BLaER1 (cell line): Measurements from ENCODE around the gene SCMH1.
A peak's percentile ranks its signal among the peaks of the same experiment; 100 is the strongest.

Experiments
- H3K27ac ChIP-seq: shearing (Covaris generic); formaldehyde crosslinking; 2 replicates; pipeline ENCODE4 v1.8.1; 2022
- H3K27me3 ChIP-seq: shearing (Covaris generic); formaldehyde crosslinking; 2 replicates; pipeline ENCODE4 v1.8.1; 2022
- H3K36me3 ChIP-seq: shearing (Covaris generic); formaldehyde crosslinking; 2 replicates; pipeline ENCODE4 v1.8.1; 2022
- H3K4me1 ChIP-seq: shearing (Covaris generic); formaldehyde crosslinking; 2 replicates; pipeline ENCODE4 v1.8.1; 2022
- H3K4me2 ChIP-seq: shearing (Covaris generic); formaldehyde crosslinking; 2 replicates; pipeline ENCODE4 v1.8.1; 2022
- H3K4me3 ChIP-seq: shearing (Covaris generic); formaldehyde crosslinking; 2 replicates; pipeline ENCODE4 v1.8.1; 2022
- H3K9ac ChIP-seq: shearing (Covaris generic); formaldehyde crosslinking; 2 replicates; pipeline ENCODE4 v1.8.1; 2022
- H3K9me3 ChIP-seq: shearing (Covaris generic); formaldehyde crosslinking; 2 replicates; pipeline ENCODE4 v1.8.1; 2022
- H4K20me1 ChIP-seq: shearing (Covaris generic); formaldehyde crosslinking; 2 replicates; pipeline ENCODE4 v1.8.1; 2022
- Cebpa-rat ChIP-seq: shearing (Covaris generic); IDR thresholded peaks from 2 replicates; pipeline ENCODE4 v1.8.1; 2022

The SCMH1 gene

GRCh38 chr1:40997096-40997495 is 245.0 kb downstream of the SCMH1 start:
- Histone ChIP-seq H3K4me1 (peaks cover 12% of the 10 kb centered on the region), H3K4me2 (no peak overlapping the region), H3K27ac (no peak overlapping the region), H3K36me3 (peaks cover 100% of the 10 kb centered on the region), H4K20me1 (peaks cover 52% of the 10 kb centered on the region), H3K9ac (no peak overlapping the region), H3K27me3 (no peaks in the 10 kb centered on the region), H3K4me3 (no peak overlapping the region), H3K9me3 (no peaks in the 10 kb centered on the region)
- TF ChIP-seq Cebpa-rat = no peak

GRCh38 chr1:40989066-40989465 is 253.0 kb downstream of the SCMH1 start:
- TF ChIP-seq Cebpa-rat = no peak
- peaks cover 22% of the 10 kb centered on the region; the same call in 1 of the 2 replicates for H4K20me1 ChIP-seq

GRCh38 chr1:40988280-40988679 is 253.8 kb downstream of the SCMH1 start:
- no peak for TF ChIP-seq Cebpa-rat
- Histone ChIP-seq H3K36me3 (peaks cover 97% of the 10 kb centered on the region), H3K27ac (0 out of 2 replicates have a peak overlapping the region, but pooled peaks have one; percentile 3), H4K20me1 (peaks cover 17% of the 10 kb centered on the region; the same call in 1 of the 2 replicates), H3K9me3 (no peaks in the 10 kb centered on the region), H3K4me1 (peaks cover 43% of the 10 kb centered on the region), H3K27me3 (no peaks in the 10 kb centered on the region), H3K9ac (no peak overlapping the region), H3K4me2 (no peak overlapping the region), H3K4me3 (no peak overlapping the region)

More at GRCh38 chr1:40989066-40989465, 253.0 kb downstream of the SCMH1 start:
- H3K27ac ChIP-seq = no peak overlapping the region; the same call in 1 of the 2 replicates
- no peak overlapping the region for H3K9ac ChIP-seq
- no peaks in the 10 kb centered on the region for H3K27me3 ChIP-seq
- H3K9me3 ChIP-seq = no peaks in the 10 kb centered on the region
- H3K4me2 ChIP-seq = no peak overlapping the region
- no peak overlapping the region for H3K4me3 ChIP-seq
- peaks cover 97% of the 10 kb centered on the region for H3K36me3 ChIP-seq
- peaks cover 35% of the 10 kb centered on the region for H3K4me1 ChIP-seq

- Histone ChIP-seq H4K20me1 (peaks cover 19% of the 10 kb centered on the region; the same call in 1 of the 2 replicates), H3K36me3 (peaks cover 96% of the 10 kb centered on the region), H3K9me3 (no peaks in the 10 kb centered on the region), H3K4me2 (peak overlapping the region; percentile 96; the same call in 1 of the 2 replicates), H3K9ac (no peak overlapping the region), H3K27me3 (no peaks in the 10 kb centered on the region), H3K4me1 (peaks cover 49% of the 10 kb centered on the region), H3K27ac (peak overlapping the region; percentile 84), H3K4me3 (no peak overlapping the region)
- no peak for TF ChIP-seq Cebpa-rat
These were observed 254.4 kb downstream of the SCMH1 start for GRCh38 chr1:40987439-40988276.

GRCh38 chr1:40986956-40987355 is 255.2 kb downstream of the SCMH1 start:
- peak overlapping the region; percentile 60; the same call in 1 of the 2 replicates for H3K9ac ChIP-seq
- H3K4me2 ChIP-seq = peak overlapping the region; percentile 96
- H3K27ac ChIP-seq = peak overlapping the region; percentile 84
- H3K36me3 ChIP-seq = peaks cover 95% of the 10 kb centered on the region
- TF ChIP-seq Cebpa-rat = no peak
- H4K20me1 ChIP-seq = peaks cover 19% of the 10 kb centered on the region
- no peaks in the 10 kb centered on the region for H3K27me3 ChIP-seq
- H3K4me3 ChIP-seq = no peak overlapping the region
- H3K4me1 ChIP-seq = peaks cover 56% of the 10 kb centered on the region
- no peaks in the 10 kb centered on the region for H3K9me3 ChIP-seq

GRCh38 chr1:40986328-40986783 is 255.8 kb downstream of the SCMH1 start:
- H3K36me3 ChIP-seq = peaks cover 91% of the 10 kb centered on the region

GRCh38 chr1:40985875-40986274 is 256.2 kb downstream of the SCMH1 start:
- Histone ChIP-seq H3K4me1 (peaks cover 67% of the 10 kb centered on the region), H3K27ac (peak overlapping the region; percentile 84), H3K9ac (peak overlapping the region; percentile 60), H3K27me3 (no peaks in the 10 kb centered on the region), H3K4me3 (no peak overlapping the region; the same call in 1 of the 2 replicates), H3K9me3 (no peaks in the 10 kb centered on the region), H3K36me3 (peaks cover 86% of the 10 kb centered on the region), H3K4me2 (peak overlapping the region; percentile 96), H4K20me1 (peaks cover 26% of the 10 kb centered on the region)
- no peak for TF ChIP-seq Cebpa-rat

More at GRCh38 chr1:40986328-40986783, 255.8 kb downstream of the SCMH1 start:
- H3K27ac ChIP-seq = peak overlapping the region; percentile 84
- no peak overlapping the region; the same call in 1 of the 2 replicates for H3K4me3 ChIP-seq
- H4K20me1 ChIP-seq = peaks cover 22% of the 10 kb centered on the region
- no peak for TF ChIP-seq Cebpa-rat
- H3K9me3 ChIP-seq = no peaks in the 10 kb centered on the region
- peak overlapping the region; percentile 96 for H3K4me2 ChIP-seq
- peak overlapping the region; percentile 60 for H3K9ac ChIP-seq
- H3K4me1 ChIP-seq = peaks cover 62% of the 10 kb centered on the region
- no peaks in the 10 kb centered on the region for H3K27me3 ChIP-seq

- H3K27me3 ChIP-seq = no peaks in the 10 kb centered on the region
- peak overlapping the region; percentile 96 for H3K4me2 ChIP-seq
- H3K9ac ChIP-seq = peak overlapping the region; percentile 60
- H3K4me3 ChIP-seq = no peak overlapping the region; the same call in 1 of the 2 replicates
- peaks cover 68% of the 10 kb centered on the region for H3K4me1 ChIP-seq
- no peak for TF ChIP-seq Cebpa-rat
- H3K27ac ChIP-seq = peak overlapping the region; percentile 84
- H3K36me3 ChIP-seq = peaks cover 79% of the 10 kb centered on the region
- no peaks in the 10 kb centered on the region for H3K9me3 ChIP-seq
- peaks cover 31% of the 10 kb centered on the region for H4K20me1 ChIP-seq
These were observed 256.9 kb downstream of the SCMH1 start for GRCh38 chr1:40985161-40985560.

GRCh38 chr1:40984531-40984930 is 257.6 kb downstream of the SCMH1 start:
- H4K20me1 ChIP-seq = peaks cover 31% of the 10 kb centered on the region
- H3K4me3 ChIP-seq = peak overlapping the region; percentile 19; the same call in 1 of the 2 replicates
- peak overlapping the region; percentile 60 for H3K9ac ChIP-seq
- H3K36me3 ChIP-seq = peaks cover 72% of the 10 kb centered on the region
- H3K9me3 ChIP-seq = no peaks in the 10 kb centered on the region
- H3K27me3 ChIP-seq = no peaks in the 10 kb centered on the region
- peaks cover 68% of the 10 kb centered on the region for H3K4me1 ChIP-seq
- peak overlapping the region; percentile 96 for H3K4me2 ChIP-seq
- no peak for TF ChIP-seq Cebpa-rat
- H3K27ac ChIP-seq = peak overlapping the region; percentile 84

GRCh38 chr1:40984066-40984465 is 258.0 kb downstream of the SCMH1 start:
- Histone ChIP-seq H3K9me3 (no peaks in the 10 kb centered on the region), H3K36me3 (peaks cover 68% of the 10 kb centered on the region), H3K4me3 (peak overlapping the region; percentile 19; the same call in 1 of the 2 replicates), H4K20me1 (peaks cover 31% of the 10 kb centered on the region), H3K27ac (peak overlapping the region; percentile 84), H3K4me1 (peaks cover 71% of the 10 kb centered on the region), H3K27me3 (no peaks in the 10 kb centered on the region), H3K9ac (peak overlapping the region; percentile 60; the same call in 1 of the 2 replicates), H3K4me2 (peak overlapping the region; percentile 96)
- no peak for TF ChIP-seq Cebpa-rat
